Neural cell (in vitro differentiated cells): ENCODE data around the gene GLRB. TPM values are rescaled to one million over a fixed set of nuclear protein-coding genes. Genes with fewer than 3 reads are reported as not detected.
A peak's percentile ranks its signal among the peaks of the same experiment; 100 is the strongest.

Source experiments
- H2AFZ ChIP-seq: fragments of 200-600, 300-800 bp; sonication (generic), shearing (Covaris generic); 2 replicates; pipeline ENCODE4 v1.6.0; 2014; ENCODE audit warnings: low read depth, mild to moderate bottlenecking, antibody characterized with exemption, low read length, moderate library complexity
- H3F3A ChIP-seq: fragments of 200-600 bp; shearing (Covaris generic); 2 replicates; pipeline ENCODE4 v1.6.1; 2016; ENCODE audit warnings: mild to moderate bottlenecking, moderate library complexity, mixed read lengths, antibody characterized with exemption, low read length; ENCODE audit not compliant: insufficient read depth, poor library complexity, severe bottlenecking
- H3K27ac ChIP-seq: fragments of 200-600, 300-800 bp; sonication (generic), shearing (Covaris generic); 2 replicates; pipeline ENCODE4 v1.5.1; 2014; ENCODE audit warnings: mild to moderate bottlenecking, low read length, moderate library complexity
- H3K27me3 ChIP-seq: fragments of 300-800, 200-600 bp; sonication (generic), shearing (Covaris generic); 2 replicates; pipeline ENCODE4 v1.6.0; 2014; ENCODE audit warnings: mild to moderate bottlenecking, low read depth, low read length, moderate library complexity; ENCODE audit not compliant: insufficient read depth
- H3K36me3 ChIP-seq: fragments of 300-800, 200-600 bp; sonication (generic), shearing (Covaris generic); 2 replicates; pipeline ENCODE4 v1.5.1; 2014; ENCODE audit warnings: mild to moderate bottlenecking, antibody characterized with exemption, low read length, moderate library complexity; ENCODE audit not compliant: insufficient read depth
- H3K4me2 ChIP-seq: fragments of 300-800, 200-600 bp; sonication (generic), shearing (Covaris generic); 2 replicates; pipeline ENCODE4 v1.6.0; 2014; ENCODE audit warnings: mild to moderate bottlenecking, low read length
- H3K4me3 ChIP-seq: fragments of 300-800, 200-600 bp; sonication (generic), shearing (Covaris generic); 2 replicates; pipeline ENCODE4 v1.5.1; 2014; ENCODE audit warnings: mild to moderate bottlenecking, low read length, moderate library complexity
- H3K79me2 ChIP-seq: fragments of 200-600 bp; shearing (Covaris generic); replicated peaks from 2 replicates; pipeline ENCODE4 v1.6.0; 2014; ENCODE audit warnings: mild to moderate bottlenecking, low read length, moderate library complexity; ENCODE audit not compliant: insufficient read depth
- H3K9ac ChIP-seq: fragments of 300-800, 200-600 bp; sonication (generic), shearing (Covaris generic); 2 replicates; pipeline ENCODE4 v1.6.1; 2016; ENCODE audit warnings: mild to moderate bottlenecking, low read length, mixed read lengths
- H3K9me2 ChIP-seq: fragments of 200-600 bp; shearing (Covaris generic); 2 replicates; pipeline ENCODE4 v1.6.1; 2016; ENCODE audit warnings: mild to moderate bottlenecking, low read length, mixed read lengths; ENCODE audit not compliant: insufficient read depth
- H3K9me3 ChIP-seq: fragments of 200-600, 300-800 bp; sonication (generic), shearing (Covaris generic); 2 replicates; pipeline ENCODE4 v1.6.1; 2016; ENCODE audit warnings: mild to moderate bottlenecking, mixed run types, low read length, moderate library complexity, mixed read lengths
- H4K20me1 ChIP-seq: fragments of 200-600 bp; shearing (Covaris generic); 2 replicates; pipeline ENCODE4 v1.6.1; 2016; ENCODE audit warnings: mild to moderate bottlenecking, mixed run types; ENCODE audit not compliant: insufficient read depth
- EP300 ChIP-seq: fragments of 450-650 bp; conservative IDR thresholded peaks from 2 replicates; pipeline ENCODE4 v1.6.1; 2014; ENCODE audit warnings: antibody characterized with exemption, mild to moderate bottlenecking, moderate library complexity; ENCODE audit not compliant: poor library complexity, severe bottlenecking
- EZH2 ChIP-seq: fragments of 200-600, 300-800 bp; shearing (Covaris generic), sonication (generic); IDR thresholded peaks from 2 replicates; pipeline ENCODE4 v1.6.1; 2014; ENCODE audit warnings: antibody characterized with exemption, low read length, borderline replicate concordance, mild to moderate bottlenecking; ENCODE audit not compliant: insufficient read depth, poor library complexity, severe bottlenecking
- MXI1 ChIP-seq: fragments of 450-650 bp; conservative IDR thresholded peaks from 2 replicates; pipeline ENCODE4 v1.6.1; 2014; ENCODE audit warnings: antibody characterized with exemption, mild to moderate bottlenecking; ENCODE audit not compliant: poor library complexity, severe bottlenecking
- POLR2AphosphoS5 ChIP-seq: IDR thresholded peaks from 2 replicates; pipeline ENCODE4 v1.6.1; 2012
- RAD21 ChIP-seq: fragments of 450-650 bp; conservative IDR thresholded peaks from 2 replicates; pipeline ENCODE4 v1.6.1; 2014; ENCODE audit warnings: antibody characterized with exemption, mild to moderate bottlenecking, moderate library complexity
- SMC3 ChIP-seq: fragments of 450-650 bp; conservative IDR thresholded peaks from 2 replicates; pipeline ENCODE4 v1.6.1; 2014; ENCODE audit warnings: antibody characterized with exemption, mild to moderate bottlenecking, moderate library complexity; ENCODE audit not compliant: poor library complexity
- TAF1 ChIP-seq: IDR thresholded peaks from 2 replicates; pipeline ENCODE4 v1.6.1; 2012; ENCODE audit warnings: low read depth
- polyA plus RNA-seq: library from polyadenylated mRNA; depleted of rRNA; stranded (reverse); fragments of >200 nt; gene quantifications from 2 replicates; pipeline ENCODE4 v1.2.3, GENCODE V29; 2014
- TF ChIP-seq, protein P1 (sequence below): fragments of 450-650 bp; IDR thresholded peaks from 2 replicates; pipeline ENCODE4 v1.5.1; 2014; ENCODE audit warnings: antibody characterized with exemption, mild to moderate bottlenecking, moderate library complexity; ENCODE audit not compliant: poor library complexity, severe bottlenecking
- TF ChIP-seq, protein P2 (sequence below): IDR thresholded peaks from 2 replicates; pipeline ENCODE4 v1.6.1; 2012; ENCODE audit warnings: borderline replicate concordance

GLRB gene
- polyA plus RNA-seq, 1 donor from 2014 or later: 24.9 TPM

DNA sequence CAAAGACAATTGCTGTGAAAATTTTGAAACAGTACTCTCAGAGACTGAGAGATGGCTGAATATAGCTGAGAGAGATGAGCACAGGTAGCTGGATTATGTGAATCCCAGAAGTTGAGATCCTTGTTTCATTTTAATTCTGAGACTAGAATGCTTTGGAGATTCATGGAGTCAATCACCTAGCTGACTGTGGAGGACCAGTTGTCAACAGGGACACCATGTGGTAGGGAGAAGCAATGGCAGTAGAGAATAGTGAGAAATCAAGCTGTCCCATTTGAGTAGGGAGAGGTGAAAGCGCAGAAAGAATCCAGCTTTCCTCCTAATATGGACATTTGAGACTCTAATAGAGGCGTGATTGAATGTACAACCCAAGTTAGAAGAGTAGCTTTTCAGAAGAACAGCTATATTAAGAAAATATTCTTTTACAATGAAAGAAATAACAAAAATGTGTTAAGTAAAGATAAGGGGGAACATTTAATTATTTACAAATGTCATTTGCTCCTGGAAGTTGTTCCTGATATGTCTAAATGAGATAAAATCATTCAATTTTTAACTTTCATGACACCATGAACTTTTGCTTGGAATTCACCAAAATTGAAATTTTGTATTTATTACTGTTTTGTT is 30.3 kb upstream of the GLRB start:
- Histone ChIP-seq H3K9me2 (no peaks in the 10 kb centered on the region), H3K9ac (no peak overlapping the region), H3K4me2 (no peak overlapping the region), H2AFZ (no peak overlapping the region), H4K20me1 (no peaks in the 10 kb centered on the region), H3K27me3 (no peaks in the 10 kb centered on the region), H3K27ac (no peak overlapping the region), H3F3A (no peaks in the 10 kb centered on the region), H3K9me3 (no peaks in the 10 kb centered on the region), H3K36me3 (no peaks in the 10 kb centered on the region), H3K79me2 (no peaks in the 10 kb centered on the region), H3K4me3 (no peak overlapping the region)
- no peak for TF ChIP-seq MXI1
- TF ChIP-seq EP300: no peak
- TF ChIP-seq TAF1: no peak
- TF ChIP-seq, protein P1, sequence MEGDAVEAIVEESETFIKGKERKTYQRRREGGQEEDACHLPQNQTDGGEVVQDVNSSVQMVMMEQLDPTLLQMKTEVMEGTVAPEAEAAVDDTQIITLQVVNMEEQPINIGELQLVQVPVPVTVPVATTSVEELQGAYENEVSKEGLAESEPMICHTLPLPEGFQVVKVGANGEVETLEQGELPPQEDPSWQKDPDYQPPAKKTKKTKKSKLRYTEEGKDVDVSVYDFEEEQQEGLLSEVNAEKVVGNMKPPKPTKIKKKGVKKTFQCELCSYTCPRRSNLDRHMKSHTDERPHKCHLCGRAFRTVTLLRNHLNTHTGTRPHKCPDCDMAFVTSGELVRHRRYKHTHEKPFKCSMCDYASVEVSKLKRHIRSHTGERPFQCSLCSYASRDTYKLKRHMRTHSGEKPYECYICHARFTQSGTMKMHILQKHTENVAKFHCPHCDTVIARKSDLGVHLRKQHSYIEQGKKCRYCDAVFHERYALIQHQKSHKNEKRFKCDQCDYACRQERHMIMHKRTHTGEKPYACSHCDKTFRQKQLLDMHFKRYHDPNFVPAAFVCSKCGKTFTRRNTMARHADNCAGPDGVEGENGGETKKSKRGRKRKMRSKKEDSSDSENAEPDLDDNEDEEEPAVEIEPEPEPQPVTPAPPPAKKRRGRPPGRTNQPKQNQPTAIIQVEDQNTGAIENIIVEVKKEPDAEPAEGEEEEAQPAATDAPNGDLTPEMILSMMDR: peak; percentile 68
- no peak for TF ChIP-seq POLR2AphosphoS5
- peak; percentile 75 for TF ChIP-seq RAD21
- TF ChIP-seq, protein P2, sequence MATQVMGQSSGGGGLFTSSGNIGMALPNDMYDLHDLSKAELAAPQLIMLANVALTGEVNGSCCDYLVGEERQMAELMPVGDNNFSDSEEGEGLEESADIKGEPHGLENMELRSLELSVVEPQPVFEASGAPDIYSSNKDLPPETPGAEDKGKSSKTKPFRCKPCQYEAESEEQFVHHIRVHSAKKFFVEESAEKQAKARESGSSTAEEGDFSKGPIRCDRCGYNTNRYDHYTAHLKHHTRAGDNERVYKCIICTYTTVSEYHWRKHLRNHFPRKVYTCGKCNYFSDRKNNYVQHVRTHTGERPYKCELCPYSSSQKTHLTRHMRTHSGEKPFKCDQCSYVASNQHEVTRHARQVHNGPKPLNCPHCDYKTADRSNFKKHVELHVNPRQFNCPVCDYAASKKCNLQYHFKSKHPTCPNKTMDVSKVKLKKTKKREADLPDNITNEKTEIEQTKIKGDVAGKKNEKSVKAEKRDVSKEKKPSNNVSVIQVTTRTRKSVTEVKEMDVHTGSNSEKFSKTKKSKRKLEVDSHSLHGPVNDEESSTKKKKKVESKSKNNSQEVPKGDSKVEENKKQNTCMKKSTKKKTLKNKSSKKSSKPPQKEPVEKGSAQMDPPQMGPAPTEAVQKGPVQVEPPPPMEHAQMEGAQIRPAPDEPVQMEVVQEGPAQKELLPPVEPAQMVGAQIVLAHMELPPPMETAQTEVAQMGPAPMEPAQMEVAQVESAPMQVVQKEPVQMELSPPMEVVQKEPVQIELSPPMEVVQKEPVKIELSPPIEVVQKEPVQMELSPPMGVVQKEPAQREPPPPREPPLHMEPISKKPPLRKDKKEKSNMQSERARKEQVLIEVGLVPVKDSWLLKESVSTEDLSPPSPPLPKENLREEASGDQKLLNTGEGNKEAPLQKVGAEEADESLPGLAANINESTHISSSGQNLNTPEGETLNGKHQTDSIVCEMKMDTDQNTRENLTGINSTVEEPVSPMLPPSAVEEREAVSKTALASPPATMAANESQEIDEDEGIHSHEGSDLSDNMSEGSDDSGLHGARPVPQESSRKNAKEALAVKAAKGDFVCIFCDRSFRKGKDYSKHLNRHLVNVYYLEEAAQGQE: no peak
- TF ChIP-seq SMC3: peak; percentile 77
- TF ChIP-seq EZH2: no peak

DNA sequence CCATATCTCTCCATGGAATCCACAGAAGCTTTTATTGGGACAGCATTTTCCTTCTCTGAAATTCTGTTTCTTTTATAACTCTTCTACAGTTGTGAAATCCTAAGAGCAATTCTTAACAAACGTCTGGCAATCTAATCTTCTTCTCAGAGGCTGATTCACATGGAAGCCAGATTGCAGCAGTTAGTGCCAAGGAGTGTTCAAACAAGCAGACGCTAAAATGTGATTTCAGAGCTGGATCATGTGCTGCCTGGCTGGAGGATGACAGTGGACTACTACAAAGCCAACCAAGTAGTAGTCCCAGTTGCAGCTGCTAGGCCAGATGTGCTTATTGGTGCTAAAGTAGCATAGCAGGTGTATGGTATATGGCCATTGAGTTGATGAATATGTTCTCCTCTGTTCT is 27.7 kb upstream of the GLRB start:
- Histone ChIP-seq H3K36me3 (no peaks in the 10 kb centered on the region), H3K79me2 (no peaks in the 10 kb centered on the region), H3F3A (no peaks in the 10 kb centered on the region), H4K20me1 (no peaks in the 10 kb centered on the region), H3K4me3 (no peak overlapping the region), H3K9me2 (no peaks in the 10 kb centered on the region), H3K9me3 (no peaks in the 10 kb centered on the region), H3K27ac (no peak overlapping the region), H3K4me2 (no peak overlapping the region), H2AFZ (no peak overlapping the region), H3K9ac (no peak overlapping the region), H3K27me3 (no peaks in the 10 kb centered on the region)
- TF ChIP-seq EZH2: no peak
- no peak for TF ChIP-seq SMC3
- TF ChIP-seq EP300: no peak
- TF ChIP-seq, protein P2: no peak
- TF ChIP-seq MXI1: no peak
- TF ChIP-seq RAD21: no peak
- TF ChIP-seq TAF1: no peak
- TF ChIP-seq, protein P1: no peak
- no peak for TF ChIP-seq POLR2AphosphoS5
